Panc1 (cell line): ENCODE data around the gene VASN. TPM values are rescaled to one million over a fixed set of nuclear protein-coding genes. Genes with fewer than 3 reads are reported as not detected.

Experiments used
- ATAC-seq: fragments of 200-7000 bp; cut with Tn5 transposase; 2 replicates; pipeline ENCODE4 v1.9.1; 2020; ENCODE audit warnings: mild to moderate bottlenecking, moderate library complexity
- BruUV-seq: library from RNA; stranded (reverse); fragments of 400-500 nt; replicated peaks from 2 replicates; lab custom pipeline; 2021; lab: Mats Ljungman, UMichigan
- CTCF ChIA-PET: fragments of 300-600 bp; sonication (Branson Sonifier 250); formaldehyde crosslinking; loops from one replicate; lab custom pipeline; 2022; ENCODE audit warnings: antibody characterized with exemption; lab: Charles Lee
- POLR2A ChIA-PET: fragments of 300-600 bp; sonication (Branson Sonifier 250); formaldehyde crosslinking; loops from one replicate; lab custom pipeline; 2022; ENCODE audit warnings: antibody characterized with exemption; lab: Charles Lee
- DNase-seq: peaks from one replicate; pipeline ENCODE4 v3.0.0-alpha.2; 2010; ENCODE audit warnings: low read depth, low spot score
- H3K27ac ChIP-seq: 2 replicates; pipeline ENCODE4 v1.5.1; 2011; ENCODE audit warnings: mild to moderate bottlenecking, low read length, inconsistent platforms
- H3K27me3 ChIP-seq: fragments of 200-500 bp; sonication (Bioruptor generic); 2 replicates; pipeline ENCODE4 v1.6.0; 2014; ENCODE audit warnings: low read length, inconsistent platforms; ENCODE audit not compliant: control insufficient read depth, insufficient read depth
- H3K36me3 ChIP-seq: fragments of 200-500 bp; sonication (Bioruptor generic); 2 replicates; pipeline ENCODE4 v1.5.1; 2014; ENCODE audit warnings: inconsistent platforms, mild to moderate bottlenecking, low read length, moderate library complexity; ENCODE audit not compliant: control insufficient read depth, insufficient read depth
- H3K4me1 ChIP-seq: 2 replicates; pipeline ENCODE4 v1.5.1; 2011; ENCODE audit warnings: inconsistent platforms, mild to moderate bottlenecking, low read length, moderate library complexity; ENCODE audit not compliant: control insufficient read depth, insufficient read depth
- H3K4me3 ChIP-seq, 2 experiments: 2 replicates each; pipeline ENCODE4 v1.5.1; 2011 to 2012; ENCODE audit warnings: low read depth in 2 of 2, low read length in 2 of 2, mild to moderate bottlenecking in 2 of 2, inconsistent platforms in 1 of 2, moderate library complexity in 1 of 2
- H3K9me3 ChIP-seq: fragments of 200-500 bp; sonication (Bioruptor generic); 2 replicates; pipeline ENCODE4 v1.5.1; 2014; ENCODE audit warnings: low read depth, mild to moderate bottlenecking, inconsistent platforms, low read length, moderate library complexity; ENCODE audit not compliant: control insufficient read depth, insufficient read depth
- POLR2AphosphoS5 ChIP-seq: IDR thresholded peaks from 2 replicates; pipeline ENCODE4 v1.6.1; 2012; ENCODE audit warnings: mild to moderate bottlenecking, low read depth, low read length, moderate library complexity
- SIN3A ChIP-seq: IDR thresholded peaks from 2 replicates; pipeline ENCODE4 v1.6.1; 2012; ENCODE audit warnings: low read depth, mild to moderate bottlenecking, low read length, moderate library complexity, borderline replicate concordance; ENCODE audit not compliant: insufficient read depth
- TCF7L2 ChIP-seq: IDR thresholded peaks from 2 replicates; pipeline ENCODE4 v1.6.1; 2011; ENCODE audit warnings: mild to moderate bottlenecking, low read depth, low read length, inconsistent platforms
- in situ Hi-C: cut with HindIII; loops from 2 replicates; pipeline ENCODE4 v1.10.0; 2016; ENCODE audit warnings: low sequenced_read_pairs, low pct_unique_long_range_greater_than_20kb
- intact Hi-C: fragments of 100-400 bp; cut with micrococcal nuclease; formaldehyde crosslinking; loops from one replicate; pipeline ENCODE4 v1.10.0; 2022; ENCODE audit not compliant: unreplicated experiment
- total RNA-seq: library from RNA; stranded (reverse); gene quantifications from one replicate; pipeline ENCODE4 v1.2.1, GENCODE V29; 2021; ENCODE audit not compliant: unreplicated experiment
- TF ChIP-seq, protein P1 (sequence below): fragments of 450-650 bp; IDR thresholded peaks from 2 replicates; pipeline ENCODE4 v1.5.1; 2017; ENCODE audit warnings: mild to moderate bottlenecking
- TF ChIP-seq, protein P2 (sequence below), 2 experiments: IDR thresholded peaks; 2 replicates each; pipeline ENCODE4 v1.6.1; 2011 to 2012; ENCODE audit warnings: low read depth in 2 of 2, control low read depth in 1 of 2, low read length in 1 of 2, mild to moderate bottlenecking in 1 of 2, moderate library complexity in 1 of 2; ENCODE audit not compliant: insufficient read depth in 1 of 2

The VASN gene
- total RNA-seq, 1 experiment from 2014 or later, result 33.5 TPM

DNA sequence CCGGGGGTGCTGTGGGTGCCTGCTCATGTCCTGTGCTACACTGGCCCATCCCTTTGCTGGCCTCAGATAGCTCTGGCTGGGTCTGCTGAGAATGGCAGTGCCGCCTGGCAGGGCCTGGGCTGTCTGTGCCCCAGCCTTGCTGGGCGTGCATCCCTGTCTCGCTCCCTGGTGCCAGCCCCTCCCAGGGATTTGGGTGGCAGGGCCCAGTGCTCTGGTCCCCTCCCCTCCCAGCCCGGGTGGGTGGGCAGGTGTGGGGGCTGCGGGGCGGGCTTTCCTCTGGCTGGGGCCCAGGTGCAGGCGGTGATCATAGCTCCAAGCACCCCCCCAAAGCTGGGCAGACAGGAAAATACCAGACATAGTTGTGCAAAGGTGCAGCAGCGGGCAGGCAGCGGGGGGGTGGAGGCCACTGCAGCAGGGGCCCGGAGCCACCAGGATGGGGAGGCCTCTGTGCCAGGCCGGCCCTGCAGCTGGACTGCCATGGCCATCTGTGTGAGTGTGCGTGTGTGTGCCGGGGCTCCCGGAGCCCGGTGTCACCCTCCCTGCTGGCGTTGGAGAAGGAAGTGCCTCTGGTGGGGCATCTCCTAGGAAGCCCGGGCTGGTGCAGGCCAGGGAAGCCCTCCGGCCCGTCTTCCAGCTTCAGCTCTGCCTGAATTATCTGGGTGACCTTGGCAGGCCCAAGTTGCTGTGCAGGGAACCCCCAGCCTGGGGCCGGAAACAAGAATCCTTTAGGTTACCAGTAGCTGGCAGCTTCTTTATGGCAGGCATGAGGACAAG lies 48.4 kb upstream of the VASN start:
- no TSS peak for BruUV-seq
- intact Hi-C loops (no loop called here), in situ Hi-C loops (no loop called here)
- peaks cover 95% of the 10 kb centered on the region for H3K4me1 ChIP-seq
- H3K27ac ChIP-seq, result peak overlapping the region; percentile 92
- ChIA-PET POLR2A (no interaction called here), CTCF (interaction anchor here (0.6 to 1.4 kb wide), 2 partner anchors 9 to 33 kb away, joined by 3 to 5 read pairs; no protein-coding TSS in a partner anchor)
- TF ChIP-seq, protein P1, sequence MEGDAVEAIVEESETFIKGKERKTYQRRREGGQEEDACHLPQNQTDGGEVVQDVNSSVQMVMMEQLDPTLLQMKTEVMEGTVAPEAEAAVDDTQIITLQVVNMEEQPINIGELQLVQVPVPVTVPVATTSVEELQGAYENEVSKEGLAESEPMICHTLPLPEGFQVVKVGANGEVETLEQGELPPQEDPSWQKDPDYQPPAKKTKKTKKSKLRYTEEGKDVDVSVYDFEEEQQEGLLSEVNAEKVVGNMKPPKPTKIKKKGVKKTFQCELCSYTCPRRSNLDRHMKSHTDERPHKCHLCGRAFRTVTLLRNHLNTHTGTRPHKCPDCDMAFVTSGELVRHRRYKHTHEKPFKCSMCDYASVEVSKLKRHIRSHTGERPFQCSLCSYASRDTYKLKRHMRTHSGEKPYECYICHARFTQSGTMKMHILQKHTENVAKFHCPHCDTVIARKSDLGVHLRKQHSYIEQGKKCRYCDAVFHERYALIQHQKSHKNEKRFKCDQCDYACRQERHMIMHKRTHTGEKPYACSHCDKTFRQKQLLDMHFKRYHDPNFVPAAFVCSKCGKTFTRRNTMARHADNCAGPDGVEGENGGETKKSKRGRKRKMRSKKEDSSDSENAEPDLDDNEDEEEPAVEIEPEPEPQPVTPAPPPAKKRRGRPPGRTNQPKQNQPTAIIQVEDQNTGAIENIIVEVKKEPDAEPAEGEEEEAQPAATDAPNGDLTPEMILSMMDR, result no peak
- TF ChIP-seq POLR2AphosphoS5 (no peak), SIN3A (no peak), TCF7L2 (no peak)
- TF ChIP-seq, protein P2, sequence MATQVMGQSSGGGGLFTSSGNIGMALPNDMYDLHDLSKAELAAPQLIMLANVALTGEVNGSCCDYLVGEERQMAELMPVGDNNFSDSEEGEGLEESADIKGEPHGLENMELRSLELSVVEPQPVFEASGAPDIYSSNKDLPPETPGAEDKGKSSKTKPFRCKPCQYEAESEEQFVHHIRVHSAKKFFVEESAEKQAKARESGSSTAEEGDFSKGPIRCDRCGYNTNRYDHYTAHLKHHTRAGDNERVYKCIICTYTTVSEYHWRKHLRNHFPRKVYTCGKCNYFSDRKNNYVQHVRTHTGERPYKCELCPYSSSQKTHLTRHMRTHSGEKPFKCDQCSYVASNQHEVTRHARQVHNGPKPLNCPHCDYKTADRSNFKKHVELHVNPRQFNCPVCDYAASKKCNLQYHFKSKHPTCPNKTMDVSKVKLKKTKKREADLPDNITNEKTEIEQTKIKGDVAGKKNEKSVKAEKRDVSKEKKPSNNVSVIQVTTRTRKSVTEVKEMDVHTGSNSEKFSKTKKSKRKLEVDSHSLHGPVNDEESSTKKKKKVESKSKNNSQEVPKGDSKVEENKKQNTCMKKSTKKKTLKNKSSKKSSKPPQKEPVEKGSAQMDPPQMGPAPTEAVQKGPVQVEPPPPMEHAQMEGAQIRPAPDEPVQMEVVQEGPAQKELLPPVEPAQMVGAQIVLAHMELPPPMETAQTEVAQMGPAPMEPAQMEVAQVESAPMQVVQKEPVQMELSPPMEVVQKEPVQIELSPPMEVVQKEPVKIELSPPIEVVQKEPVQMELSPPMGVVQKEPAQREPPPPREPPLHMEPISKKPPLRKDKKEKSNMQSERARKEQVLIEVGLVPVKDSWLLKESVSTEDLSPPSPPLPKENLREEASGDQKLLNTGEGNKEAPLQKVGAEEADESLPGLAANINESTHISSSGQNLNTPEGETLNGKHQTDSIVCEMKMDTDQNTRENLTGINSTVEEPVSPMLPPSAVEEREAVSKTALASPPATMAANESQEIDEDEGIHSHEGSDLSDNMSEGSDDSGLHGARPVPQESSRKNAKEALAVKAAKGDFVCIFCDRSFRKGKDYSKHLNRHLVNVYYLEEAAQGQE (IDR thresholded peaks at IDR 0.05; ENCODE audit: insufficient read depth in 1 of 2, low read depth in 2 of 2, low read length in 1 of 2), result no peak
- H3K4me3 ChIP-seq, result peak overlapping the region; percentile 6 to 30; a peak in 3 of 4 replicates
- H3K27me3 ChIP-seq, result no peaks in the 10 kb centered on the region
- peak; percentile 60 for ATAC-seq
- H3K36me3 ChIP-seq, result no peaks in the 10 kb centered on the region
- no peak for DNase-seq
- no peaks in the 10 kb centered on the region for H3K9me3 ChIP-seq

DNA sequence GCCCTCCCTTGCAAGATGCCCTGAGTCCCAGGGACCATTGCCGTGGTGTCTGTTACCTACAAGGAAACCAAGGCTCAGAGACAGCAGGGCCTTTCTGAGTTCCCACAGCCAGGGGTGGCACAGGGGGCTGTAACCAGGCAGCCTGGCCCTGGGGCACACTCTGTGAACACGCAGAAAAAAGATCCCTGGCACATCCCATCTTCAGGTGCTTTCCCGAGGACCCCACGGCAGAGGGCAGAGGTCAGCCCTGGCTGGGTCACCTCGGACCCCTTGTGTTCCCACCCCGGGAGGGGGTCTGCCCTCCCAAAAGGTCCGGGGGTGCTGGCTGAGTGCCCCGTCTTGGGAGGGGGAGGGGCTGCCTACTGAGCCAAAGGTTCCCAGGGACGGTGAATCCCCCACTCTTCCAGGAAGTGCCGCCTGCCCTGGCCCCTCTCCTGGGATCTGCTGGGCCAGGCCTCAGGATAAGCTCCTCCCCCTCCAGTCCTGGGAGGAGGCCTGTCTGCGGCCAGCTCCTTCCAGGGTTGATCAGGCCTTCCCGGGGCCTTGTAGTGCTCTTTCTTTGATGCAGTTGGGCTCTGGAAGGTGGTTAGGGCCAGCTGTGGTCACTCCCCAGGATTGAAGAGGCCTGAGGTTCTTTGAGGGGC lies 47.7 kb upstream of the VASN start:
- no peaks in the 10 kb centered on the region for H3K36me3 ChIP-seq
- no peaks in the 10 kb centered on the region for H3K27me3 ChIP-seq
- ChIA-PET CTCF (interaction anchor here (0.6 to 3.3 kb wide), 4 partner anchors 9 to 123 kb away, joined by 3 to 12 read pairs (median 5); no protein-coding TSS in a partner anchor), POLR2A (no interaction called here)
- peaks cover 95% of the 10 kb centered on the region for H3K4me1 ChIP-seq
- no peak for DNase-seq
- H3K9me3 ChIP-seq, result no peaks in the 10 kb centered on the region
- intact Hi-C loops (no loop called here), in situ Hi-C loops (no loop called here)
- ATAC-seq, result peak; percentile 62
- H3K4me3 ChIP-seq, result peak overlapping the region; percentile 6 to 30; a peak in 3 of 4 replicates
- BruUV-seq, result no TSS peak
- TF ChIP-seq POLR2AphosphoS5 (no peak), TCF7L2 (no peak), SIN3A (no peak)
- TF ChIP-seq, protein P1, result no peak
- TF ChIP-seq, protein P2 (IDR thresholded peaks at IDR 0.05; ENCODE audit: insufficient read depth in 1 of 2, low read depth in 2 of 2, low read length in 1 of 2), result no peak
- peak overlapping the region; percentile 92 for H3K27ac ChIP-seq
